Endothelial cell of umbilical vein (primary cell): ENCODE results near the gene CYB5R2.

ENCODE experiments used
- MYC ChIP-seq: IDR thresholded peaks from one replicate; pipeline ENCODE4 v1.6.1; 2011; ENCODE audit warnings: mild to moderate bottlenecking, low read depth, low read length
- POLR2A ChIP-seq: IDR thresholded peaks from 2 replicates; pipeline ENCODE4 v1.6.1; 2012; ENCODE audit warnings: low read depth, mild to moderate bottlenecking, control low read depth, low read length
- POLR2AphosphoS5 ChIP-seq: IDR thresholded peaks from 2 replicates; pipeline ENCODE4 v1.6.1; 2012; ENCODE audit warnings: low read depth, mild to moderate bottlenecking, control low read depth, low read length, moderate library complexity; ENCODE audit not compliant: insufficient read depth
- TF ChIP-seq, protein P1 (sequence below), 2 donors: IDR thresholded peaks; 1 replicate in 1 of 2; 2 replicates in 1 of 2; pipeline ENCODE4 v1.5.1; 2011; ENCODE audit warnings: low read length in 2 of 2, mild to moderate bottlenecking in 2 of 2, moderate library complexity in 2 of 2, control low read depth in 1 of 2, inconsistent platforms in 1 of 2, low read depth in 1 of 2; ENCODE audit not compliant: insufficient read depth in 1 of 2; ENCODE audit errors: extremely low read depth in 1 of 2
- TF ChIP-seq, protein P2 (sequence below): IDR thresholded peaks from 2 replicates; pipeline ENCODE4 v1.6.1; 2011; ENCODE audit not compliant: insufficient read depth, insufficient read length

DNA sequence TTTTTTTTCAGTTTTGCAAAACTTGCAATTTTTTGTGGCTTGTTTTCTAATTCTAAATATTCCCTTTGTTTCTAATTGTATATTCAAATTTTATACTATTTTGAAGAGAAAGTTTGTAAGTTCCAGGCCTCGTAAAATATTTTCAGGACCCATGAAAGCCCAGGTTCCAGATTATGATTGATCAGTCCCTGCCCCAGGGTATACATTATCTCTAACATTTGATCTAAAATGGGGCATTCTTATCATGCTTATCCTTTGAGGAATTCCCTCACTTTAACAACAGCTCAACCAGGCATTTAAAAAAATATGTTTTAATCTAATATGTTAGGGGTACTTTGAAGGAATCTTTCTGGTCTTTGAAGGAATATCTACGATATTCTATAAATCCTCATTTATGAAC is 26.4 kb downstream of the CYB5R2 start:
- TF ChIP-seq, protein P1, sequence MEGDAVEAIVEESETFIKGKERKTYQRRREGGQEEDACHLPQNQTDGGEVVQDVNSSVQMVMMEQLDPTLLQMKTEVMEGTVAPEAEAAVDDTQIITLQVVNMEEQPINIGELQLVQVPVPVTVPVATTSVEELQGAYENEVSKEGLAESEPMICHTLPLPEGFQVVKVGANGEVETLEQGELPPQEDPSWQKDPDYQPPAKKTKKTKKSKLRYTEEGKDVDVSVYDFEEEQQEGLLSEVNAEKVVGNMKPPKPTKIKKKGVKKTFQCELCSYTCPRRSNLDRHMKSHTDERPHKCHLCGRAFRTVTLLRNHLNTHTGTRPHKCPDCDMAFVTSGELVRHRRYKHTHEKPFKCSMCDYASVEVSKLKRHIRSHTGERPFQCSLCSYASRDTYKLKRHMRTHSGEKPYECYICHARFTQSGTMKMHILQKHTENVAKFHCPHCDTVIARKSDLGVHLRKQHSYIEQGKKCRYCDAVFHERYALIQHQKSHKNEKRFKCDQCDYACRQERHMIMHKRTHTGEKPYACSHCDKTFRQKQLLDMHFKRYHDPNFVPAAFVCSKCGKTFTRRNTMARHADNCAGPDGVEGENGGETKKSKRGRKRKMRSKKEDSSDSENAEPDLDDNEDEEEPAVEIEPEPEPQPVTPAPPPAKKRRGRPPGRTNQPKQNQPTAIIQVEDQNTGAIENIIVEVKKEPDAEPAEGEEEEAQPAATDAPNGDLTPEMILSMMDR (IDR thresholded peaks at IDR 0.05; ENCODE audit: extremely low read depth in 1 of 2, insufficient read depth in 1 of 2, low read depth in 1 of 2, low read length in 2 of 2) = no peak
- TF ChIP-seq POLR2A = no peak
- TF ChIP-seq MYC = no peak
- TF ChIP-seq POLR2AphosphoS5 = no peak
- TF ChIP-seq, protein P2, sequence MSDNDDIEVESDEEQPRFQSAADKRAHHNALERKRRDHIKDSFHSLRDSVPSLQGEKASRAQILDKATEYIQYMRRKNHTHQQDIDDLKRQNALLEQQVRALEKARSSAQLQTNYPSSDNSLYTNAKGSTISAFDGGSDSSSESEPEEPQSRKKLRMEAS = no peak
